ENCODE results near the gene RIMS4.

Gene RIMS4

DNA sequence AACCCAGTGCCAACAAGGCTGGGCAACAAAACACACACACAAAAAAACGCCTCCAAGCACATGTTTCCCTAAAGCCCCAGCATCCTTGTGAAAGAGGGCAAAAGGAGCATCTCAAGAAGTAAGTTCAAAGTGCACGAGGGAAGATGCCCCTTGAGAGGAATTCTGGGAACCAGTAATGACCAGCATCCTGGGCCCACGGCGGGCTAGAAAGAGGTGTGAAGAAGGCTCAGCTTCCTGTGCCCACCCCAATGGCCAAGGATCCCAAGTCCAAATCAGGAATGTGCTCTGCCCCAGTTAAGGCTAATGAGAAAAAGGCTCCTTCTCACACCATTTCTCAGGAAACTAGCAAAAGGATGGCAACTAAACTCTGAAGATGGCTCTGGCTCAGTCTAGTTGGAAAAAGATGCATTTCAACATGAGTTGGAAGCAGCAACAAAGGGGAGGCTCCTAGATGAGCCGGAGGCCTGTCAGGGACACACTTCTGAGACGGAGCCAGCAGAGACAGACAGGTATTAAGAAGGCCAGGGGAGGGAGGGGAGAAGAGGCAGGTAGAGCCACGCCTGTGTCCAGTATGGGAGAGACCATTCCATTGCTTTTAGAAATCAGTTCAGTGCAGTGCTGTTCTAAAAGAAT is 3.2 kb downstream of the RIMS4 start:
- Histone ChIP-seq H3K79me2 (ENCODE audit: insufficient read depth, low read depth) (no peaks in the 10 kb centered on the region), H3K36me3 (ENCODE audit: insufficient read depth) (no peaks in the 10 kb centered on the region), H3K9ac (no peak overlapping the region), H2AFZ (ENCODE audit: low read depth) (no peak overlapping the region), H3K4me1 (ENCODE audit: low read depth, poor library complexity, severe bottlenecking) (no peaks in the 10 kb centered on the region), H3K27me3 (ENCODE audit: insufficient read depth, low read depth) (no peaks in the 10 kb centered on the region; the same call in 1 of the 2 replicates), H3K27ac (no peak overlapping the region), H3K4me2 (no peak overlapping the region), H4K20me1 (ENCODE audit: insufficient read depth) (no peaks in the 10 kb centered on the region), H3K4me3 (IDR thresholded peaks at IDR 0.05; ENCODE audit: insufficient read depth, low read depth, low read length) (no peak overlapping the region)
- TF ChIP-seq, protein P1, sequence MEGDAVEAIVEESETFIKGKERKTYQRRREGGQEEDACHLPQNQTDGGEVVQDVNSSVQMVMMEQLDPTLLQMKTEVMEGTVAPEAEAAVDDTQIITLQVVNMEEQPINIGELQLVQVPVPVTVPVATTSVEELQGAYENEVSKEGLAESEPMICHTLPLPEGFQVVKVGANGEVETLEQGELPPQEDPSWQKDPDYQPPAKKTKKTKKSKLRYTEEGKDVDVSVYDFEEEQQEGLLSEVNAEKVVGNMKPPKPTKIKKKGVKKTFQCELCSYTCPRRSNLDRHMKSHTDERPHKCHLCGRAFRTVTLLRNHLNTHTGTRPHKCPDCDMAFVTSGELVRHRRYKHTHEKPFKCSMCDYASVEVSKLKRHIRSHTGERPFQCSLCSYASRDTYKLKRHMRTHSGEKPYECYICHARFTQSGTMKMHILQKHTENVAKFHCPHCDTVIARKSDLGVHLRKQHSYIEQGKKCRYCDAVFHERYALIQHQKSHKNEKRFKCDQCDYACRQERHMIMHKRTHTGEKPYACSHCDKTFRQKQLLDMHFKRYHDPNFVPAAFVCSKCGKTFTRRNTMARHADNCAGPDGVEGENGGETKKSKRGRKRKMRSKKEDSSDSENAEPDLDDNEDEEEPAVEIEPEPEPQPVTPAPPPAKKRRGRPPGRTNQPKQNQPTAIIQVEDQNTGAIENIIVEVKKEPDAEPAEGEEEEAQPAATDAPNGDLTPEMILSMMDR (conservative IDR thresholded peaks at IDR 0.05; ENCODE audit: low read depth, low read length) = no peak

DNA sequence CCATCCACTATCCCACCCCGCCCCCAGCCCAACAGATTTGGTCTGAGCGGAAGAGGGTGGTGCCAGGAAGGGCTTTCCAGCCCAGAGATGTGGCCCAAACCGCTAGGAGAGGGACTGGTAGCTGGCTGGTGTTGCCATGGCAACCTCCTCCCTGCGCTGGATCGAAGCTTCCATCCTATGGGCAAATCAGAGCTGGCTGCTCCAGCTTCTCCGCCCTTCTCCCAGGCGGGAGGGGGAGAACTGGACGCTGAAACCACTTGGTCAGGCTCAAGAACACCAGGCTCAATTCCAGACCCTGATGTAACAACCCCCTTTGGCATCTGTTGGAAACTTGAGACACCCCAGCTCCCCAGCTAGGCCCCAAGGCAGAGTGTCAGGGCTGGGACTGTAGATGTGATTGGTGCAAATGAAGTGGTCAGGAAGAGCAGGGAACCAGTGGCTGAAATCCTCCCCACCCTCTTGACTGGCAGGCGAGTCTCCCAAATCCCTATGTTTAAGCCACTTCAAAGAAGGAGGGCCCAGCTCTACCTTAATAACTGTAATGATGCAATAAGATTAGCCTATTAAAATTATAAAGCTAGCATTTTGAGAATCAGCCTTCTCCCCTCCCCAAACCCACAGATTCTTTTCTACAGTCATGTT is 4.2 kb downstream of the RIMS4 start:
- Histone ChIP-seq H3K4me1 (ENCODE audit: low read depth, poor library complexity, severe bottlenecking) (no peaks in the 10 kb centered on the region), H3K27ac (no peak overlapping the region), H3K36me3 (ENCODE audit: insufficient read depth) (no peaks in the 10 kb centered on the region), H3K4me3 (IDR thresholded peaks at IDR 0.05; ENCODE audit: insufficient read depth, low read depth, low read length) (no peak overlapping the region), H3K79me2 (ENCODE audit: insufficient read depth, low read depth) (no peaks in the 10 kb centered on the region), H4K20me1 (ENCODE audit: insufficient read depth) (no peaks in the 10 kb centered on the region), H3K9ac (no peak overlapping the region), H2AFZ (ENCODE audit: low read depth) (no peak overlapping the region), H3K4me2 (no peak overlapping the region), H3K27me3 (ENCODE audit: insufficient read depth, low read depth) (no peaks in the 10 kb centered on the region; the same call in 1 of the 2 replicates)
- TF ChIP-seq, protein P1 (conservative IDR thresholded peaks at IDR 0.05; ENCODE audit: low read depth, low read length) = no peak

- H3K27ac ChIP-seq = no peak overlapping the region
- no peaks in the 10 kb centered on the region for H3K36me3 ChIP-seq (ENCODE audit: insufficient read depth)
- H3K9ac ChIP-seq = no peak overlapping the region
- no peak overlapping the region for H3K4me2 ChIP-seq
- no peak overlapping the region for H2AFZ ChIP-seq (ENCODE audit: low read depth)
- no peaks in the 10 kb centered on the region for H3K4me1 ChIP-seq (ENCODE audit: low read depth, poor library complexity, severe bottlenecking)
- no peaks in the 10 kb centered on the region for H4K20me1 ChIP-seq (ENCODE audit: insufficient read depth)
- no peaks in the 10 kb centered on the region for H3K79me2 ChIP-seq (ENCODE audit: insufficient read depth, low read depth)
- TF ChIP-seq, protein P1 (conservative IDR thresholded peaks at IDR 0.05; ENCODE audit: low read depth, low read length) = no peak
- no peak overlapping the region for H3K4me3 ChIP-seq (IDR thresholded peaks at IDR 0.05; ENCODE audit: insufficient read depth, low read depth, low read length)
- no peaks in the 10 kb centered on the region; the same call in 1 of the 2 replicates for H3K27me3 ChIP-seq (ENCODE audit: insufficient read depth, low read depth)
Measured at GRCh38 chr20:44805335-44805978, 4.9 kb downstream of the RIMS4 start.

GRCh38 chr20:44803383-44803941 is 6.9 kb downstream of the RIMS4 start:
- Histone ChIP-seq H3K4me1 (ENCODE audit: low read depth, poor library complexity, severe bottlenecking) (no peaks in the 10 kb centered on the region), H3K27ac (no peak overlapping the region), H3K27me3 (ENCODE audit: insufficient read depth, low read depth) (no peaks in the 10 kb centered on the region; the same call in 1 of the 2 replicates), H3K4me3 (IDR thresholded peaks at IDR 0.05; ENCODE audit: insufficient read depth, low read depth, low read length) (no peak overlapping the region), H3K36me3 (ENCODE audit: insufficient read depth) (no peaks in the 10 kb centered on the region), H2AFZ (ENCODE audit: low read depth) (no peak overlapping the region), H3K4me2 (no peak overlapping the region), H3K9ac (no peak overlapping the region), H3K79me2 (ENCODE audit: insufficient read depth, low read depth) (no peaks in the 10 kb centered on the region), H4K20me1 (ENCODE audit: insufficient read depth) (no peaks in the 10 kb centered on the region)
- TF ChIP-seq, protein P1 (conservative IDR thresholded peaks at IDR 0.05; ENCODE audit: low read depth, low read length) = no peak
